ENCODE measurements around the gene DIABLO. TPM values are rescaled to one million over a fixed set of nuclear protein-coding genes. Genes with fewer than 3 reads are reported as not detected.
"Not testable (repeated sequence)": the region's sequence is repeated elsewhere in the genome, so short reads cannot be mapped to it uniquely, and the experiment has no call there.

DIABLO gene
- total RNA-seq, 1 experiment from 2014 or later, result 69.6 TPM

DNA sequence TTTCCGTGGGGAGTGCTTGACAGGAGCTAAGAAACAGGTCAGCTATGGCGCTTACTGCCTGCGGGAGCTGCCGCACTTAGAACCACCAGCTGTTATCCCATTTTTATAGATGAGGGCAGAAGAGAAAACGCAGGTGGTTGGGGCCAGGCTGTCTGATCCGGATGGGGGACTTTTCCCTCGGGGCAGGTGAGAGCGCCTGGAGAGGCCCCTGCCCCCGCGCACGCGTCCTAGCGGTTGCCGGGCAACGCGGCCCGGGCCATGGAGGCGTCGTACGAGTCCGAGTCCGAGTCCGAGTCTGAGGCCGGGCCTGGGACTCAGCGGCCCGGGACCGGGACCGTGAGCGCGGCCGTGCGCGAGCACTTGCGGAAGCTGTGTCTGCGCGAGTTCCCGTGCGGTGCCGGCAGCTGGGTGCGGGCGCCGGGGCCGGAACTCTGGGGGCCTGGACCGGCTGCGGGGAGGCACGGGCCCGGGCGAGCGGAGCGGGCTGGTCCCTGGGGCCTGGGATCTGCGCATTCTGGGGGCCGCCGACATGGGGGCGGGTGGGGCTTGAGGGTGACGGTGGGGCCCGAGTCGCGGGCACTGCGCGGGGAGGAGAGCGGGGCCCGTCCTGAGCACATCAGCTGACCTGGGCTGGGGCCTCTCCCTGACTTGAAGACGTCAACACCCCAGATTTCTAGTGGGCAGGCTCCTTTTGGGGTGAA, 42.8 kb downstream of the DIABLO start, which contains the start of gene LRRC43:
LRRC43 (plus strand) TSS at position 237 of the 701 bp plus-strand sequence; CDS start at position 259, 22 bp downstream.
- BruUV-seq (replicated peaks), result no TSS peak
- ChIA-PET CTCF (interaction anchor here (1.2 kb wide), 1 partner anchor 8 kb away, joined by 3 read pairs; no protein-coding TSS in a partner anchor), POLR2A (no interaction called here)
- Mint-ChIP-seq H3K4me1 (ENCODE audit: insufficient read depth, unreplicated experiment) (peaks cover 12% of the 10 kb centered on the region), H3K4me3 (ENCODE audit: unreplicated experiment) (no peak within 1 kb of the TSS), H3K27ac (ENCODE audit: low read depth, unreplicated experiment) (no peak within 1 kb of the TSS), H3K27me3 (ENCODE audit: insufficient read depth, unreplicated experiment) (no peaks in the 10 kb centered on the region), H3K36me3 (ENCODE audit: insufficient read depth, unreplicated experiment) (no peaks in the 10 kb centered on the region), H3K9me3 (ENCODE audit: unreplicated experiment) (no peaks in the 10 kb centered on the region)
- TF ChIP-seq, protein P1, sequence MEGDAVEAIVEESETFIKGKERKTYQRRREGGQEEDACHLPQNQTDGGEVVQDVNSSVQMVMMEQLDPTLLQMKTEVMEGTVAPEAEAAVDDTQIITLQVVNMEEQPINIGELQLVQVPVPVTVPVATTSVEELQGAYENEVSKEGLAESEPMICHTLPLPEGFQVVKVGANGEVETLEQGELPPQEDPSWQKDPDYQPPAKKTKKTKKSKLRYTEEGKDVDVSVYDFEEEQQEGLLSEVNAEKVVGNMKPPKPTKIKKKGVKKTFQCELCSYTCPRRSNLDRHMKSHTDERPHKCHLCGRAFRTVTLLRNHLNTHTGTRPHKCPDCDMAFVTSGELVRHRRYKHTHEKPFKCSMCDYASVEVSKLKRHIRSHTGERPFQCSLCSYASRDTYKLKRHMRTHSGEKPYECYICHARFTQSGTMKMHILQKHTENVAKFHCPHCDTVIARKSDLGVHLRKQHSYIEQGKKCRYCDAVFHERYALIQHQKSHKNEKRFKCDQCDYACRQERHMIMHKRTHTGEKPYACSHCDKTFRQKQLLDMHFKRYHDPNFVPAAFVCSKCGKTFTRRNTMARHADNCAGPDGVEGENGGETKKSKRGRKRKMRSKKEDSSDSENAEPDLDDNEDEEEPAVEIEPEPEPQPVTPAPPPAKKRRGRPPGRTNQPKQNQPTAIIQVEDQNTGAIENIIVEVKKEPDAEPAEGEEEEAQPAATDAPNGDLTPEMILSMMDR (IDR thresholded peaks at IDR 0.05; ENCODE audit: unreplicated experiment), result no peak
- intact Hi-C loops (cut with micrococcal nuclease), result no loop called here
- no peak for DNase-seq (ENCODE audit: unreplicated experiment)

DNA sequence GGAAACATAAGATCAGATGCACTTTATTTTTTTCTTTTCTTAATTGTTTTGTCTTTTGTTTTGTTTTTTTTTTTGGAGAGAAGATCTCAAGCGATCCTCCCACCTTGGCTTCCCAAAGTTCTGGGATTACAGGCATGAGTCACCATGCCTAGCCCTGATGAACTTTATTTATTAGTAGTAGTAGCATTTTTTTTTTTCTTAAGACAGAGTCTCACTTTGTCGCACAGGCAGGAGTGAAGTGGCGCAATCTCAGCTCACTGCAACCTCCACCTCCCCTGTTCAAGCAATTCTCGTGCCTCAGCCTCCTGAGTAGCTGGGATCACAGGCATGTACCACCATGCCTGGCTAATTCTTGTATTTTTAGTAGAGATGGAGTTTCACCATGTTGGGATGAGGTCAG, 49.4 kb downstream of the DIABLO start:
- H3K27me3 Mint-ChIP-seq (ENCODE audit: insufficient read depth, unreplicated experiment); POLR2A ChIA-PET; intact Hi-C loops (cut with micrococcal nuclease); H3K4me3 Mint-ChIP-seq (ENCODE audit: unreplicated experiment); H3K36me3 Mint-ChIP-seq (ENCODE audit: insufficient read depth, unreplicated experiment); H3K27ac Mint-ChIP-seq (ENCODE audit: low read depth, unreplicated experiment); H3K9me3 Mint-ChIP-seq (ENCODE audit: unreplicated experiment); BruUV-seq (replicated peaks): not testable (repeated sequence)
- H3K4me1 Mint-ChIP-seq (ENCODE audit: insufficient read depth, unreplicated experiment), result peaks cover 24% of the 10 kb centered on the region
- CTCF ChIA-PET, result interaction anchor here (0.6 to 0.8 kb wide), 2 partner anchors 14 to 1223 kb away, joined by 3 to 5 read pairs; no protein-coding TSS in a partner anchor
- peak; percentile 11 for DNase-seq (ENCODE audit: unreplicated experiment)

DNA sequence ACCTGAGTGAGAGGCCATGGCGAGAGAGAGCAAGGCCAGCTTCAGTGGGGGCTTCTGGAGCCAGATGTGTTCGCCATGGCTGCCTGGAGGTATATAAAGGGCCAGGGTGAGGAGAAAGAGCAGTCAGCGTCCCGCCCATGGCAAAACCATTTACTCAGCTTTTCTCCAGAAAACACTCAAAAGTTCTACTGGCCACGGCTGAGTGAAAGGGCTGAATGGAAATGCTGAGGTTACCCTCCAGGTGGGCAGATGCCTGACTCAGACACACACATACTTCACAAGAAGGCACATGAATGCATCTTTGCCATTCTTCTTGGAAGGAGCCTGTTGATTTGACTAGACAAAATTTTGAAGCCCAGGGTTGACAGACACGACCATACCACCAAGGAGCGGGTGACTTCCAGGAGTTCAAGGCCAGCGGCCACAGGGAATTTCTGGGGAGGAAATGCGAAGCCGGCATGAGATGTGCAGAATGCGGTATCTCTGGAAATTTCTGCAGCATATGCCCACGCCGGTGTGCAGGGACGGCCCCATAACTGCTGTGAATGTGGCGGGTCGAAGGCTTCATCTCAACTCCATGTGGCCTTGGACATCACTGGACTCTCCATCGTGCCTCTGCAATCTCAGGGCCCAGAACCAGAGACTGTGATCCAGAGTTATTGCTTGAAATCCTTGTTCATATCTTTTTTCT, 51.6 kb downstream of the DIABLO start, which contains the start of gene IL31:
IL31 (minus strand) TSS at position 67 of the 691 bp plus-strand sequence; CDS start at position 18, 49 bp downstream.
- Mint-ChIP-seq H3K27ac (ENCODE audit: low read depth, unreplicated experiment) (no peak within 1 kb of the TSS), H3K4me3 (ENCODE audit: unreplicated experiment) (no peak within 1 kb of the TSS), H3K9me3 (ENCODE audit: unreplicated experiment) (no peaks in the 10 kb centered on the region), H3K27me3 (ENCODE audit: insufficient read depth, unreplicated experiment) (no peaks in the 10 kb centered on the region), H3K4me1 (ENCODE audit: insufficient read depth, unreplicated experiment) (peaks cover 13% of the 10 kb centered on the region), H3K36me3 (ENCODE audit: insufficient read depth, unreplicated experiment) (no peaks in the 10 kb centered on the region)
- DNase-seq (ENCODE audit: unreplicated experiment), result no peak
- TF ChIP-seq, protein P1 (IDR thresholded peaks at IDR 0.05; ENCODE audit: unreplicated experiment), result no peak
- intact Hi-C loops (cut with micrococcal nuclease), result no loop called here
- no TSS peak for BruUV-seq (replicated peaks)
- CTCF ChIA-PET, result interaction anchor here (0.9 kb wide), 1 partner anchor 44 kb away, joined by 3 read pairs; no protein-coding TSS in a partner anchor
- POLR2A ChIA-PET, result no interaction called here

DNA sequence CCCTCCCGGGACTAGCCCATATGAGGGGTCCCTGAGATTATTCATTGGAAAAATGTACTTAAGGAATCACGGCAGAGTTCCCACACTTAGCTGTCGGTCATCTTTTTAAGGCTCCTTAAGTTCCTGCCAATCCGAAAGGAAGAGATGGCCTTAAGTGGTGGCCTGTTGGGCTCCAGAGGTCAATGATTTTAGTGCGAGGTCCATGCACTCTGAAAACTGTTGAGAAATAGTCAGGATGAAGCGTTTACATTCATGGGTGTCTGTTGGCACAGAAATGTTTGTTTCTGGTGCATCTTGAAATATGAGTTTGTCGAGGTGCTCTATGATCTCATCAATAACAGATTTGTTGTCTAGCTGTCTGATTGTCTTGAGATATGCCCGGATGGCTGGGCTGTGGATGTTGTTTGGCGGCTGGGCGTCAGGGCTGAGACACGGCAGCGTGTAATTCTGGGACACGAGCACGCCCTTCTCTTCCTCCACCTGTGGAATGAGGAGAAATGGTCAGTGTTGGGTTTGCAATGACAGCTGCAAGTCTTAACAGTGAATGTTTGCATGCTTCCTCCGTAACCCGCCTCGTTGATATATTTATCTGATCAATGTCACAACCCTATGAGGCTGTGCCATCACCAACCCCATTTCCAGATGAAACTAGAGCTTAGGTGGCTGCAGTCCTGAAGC, 53.5 kb downstream of the DIABLO start:
- ChIA-PET POLR2A (no interaction called here), CTCF (no interaction called here)
- H3K27me3 Mint-ChIP-seq (ENCODE audit: insufficient read depth, unreplicated experiment), result no peaks in the 10 kb centered on the region
- intact Hi-C loops (cut with micrococcal nuclease), result no loop called here
- TF ChIP-seq, protein P1 (IDR thresholded peaks at IDR 0.05; ENCODE audit: unreplicated experiment), result no peak
- no peaks in the 10 kb centered on the region for H3K36me3 Mint-ChIP-seq (ENCODE audit: insufficient read depth, unreplicated experiment)
- DNase-seq (ENCODE audit: unreplicated experiment), result no peak
- H3K9me3 Mint-ChIP-seq (ENCODE audit: unreplicated experiment), result no peaks in the 10 kb centered on the region
- no peak overlapping the region for H3K27ac Mint-ChIP-seq (ENCODE audit: low read depth, unreplicated experiment)
- no peak overlapping the region for H3K4me3 Mint-ChIP-seq (ENCODE audit: unreplicated experiment)
- BruUV-seq (replicated peaks), result no TSS peak
- H3K4me1 Mint-ChIP-seq (ENCODE audit: insufficient read depth, unreplicated experiment), result peaks cover 13% of the 10 kb centered on the region

Measured in MCF 10A (cell line).